ENCODE data around the gene SGPP2. TPM values are rescaled to one million over a fixed set of nuclear protein-coding genes. Genes with fewer than 3 reads are reported as not detected.

Gene SGPP2
- total RNA-seq, 2 donors from 2014 or later = 54.0 to 96.5 TPM

GRCh38 chr2:222391743-222392285 lies 32.5 kb upstream of the SGPP2 start:
- no peak overlapping the region for H3K27ac ChIP-seq
- no peak for TF ChIP-seq CTCF (IDR thresholded peaks at IDR 0.05)
- DNase-seq = no peak
- H3K4me3 ChIP-seq = no peak overlapping the region
- no peaks in the 10 kb centered on the region for H3K4me1 ChIP-seq
- H3K9me3 ChIP-seq = no peaks in the 10 kb centered on the region
- no peaks in the 10 kb centered on the region for H3K27me3 ChIP-seq
- intact Hi-C loops (cut with DNase I) = no loop called here
- H3K36me3 ChIP-seq = no peaks in the 10 kb centered on the region
- H3K9ac ChIP-seq (ENCODE audit: low read depth in 2 of 2, low read length in 2 of 2) = no peak overlapping the region

GRCh38 chr2:222393733-222394267 lies 30.5 kb upstream of the SGPP2 start:
- Histone ChIP-seq H3K4me1 (no peaks in the 10 kb centered on the region), H3K27ac (no peak overlapping the region), H3K36me3 (no peaks in the 10 kb centered on the region), H3K9ac (ENCODE audit: low read depth in 2 of 2, low read length in 2 of 2) (no peak overlapping the region), H3K27me3 (no peaks in the 10 kb centered on the region), H3K4me3 (no peak overlapping the region), H3K9me3 (no peaks in the 10 kb centered on the region)
- DNase-seq = no peak
- no peak for TF ChIP-seq CTCF (IDR thresholded peaks at IDR 0.05)
- intact Hi-C loops (cut with DNase I) = no loop called here

- DNase-seq = no peak
- intact Hi-C loops (cut with DNase I) = no loop called here
- Histone ChIP-seq H3K27me3 (no peaks in the 10 kb centered on the region), H3K4me1 (no peaks in the 10 kb centered on the region), H3K4me3 (no peak overlapping the region), H3K9ac (ENCODE audit: low read depth in 2 of 2, low read length in 2 of 2) (no peak overlapping the region), H3K36me3 (no peaks in the 10 kb centered on the region), H3K27ac (no peak overlapping the region), H3K9me3 (no peaks in the 10 kb centered on the region)
- no peak for TF ChIP-seq CTCF (IDR thresholded peaks at IDR 0.05)
Observed at GRCh38 chr2:222398446-222398885, 25.9 kb upstream of the SGPP2 start.

- no peak for DNase-seq
- Histone ChIP-seq H3K27ac (no peak overlapping the region), H3K9me3 (no peaks in the 10 kb centered on the region), H3K36me3 (no peaks in the 10 kb centered on the region), H3K4me3 (no peak overlapping the region), H3K27me3 (no peaks in the 10 kb centered on the region), H3K9ac (ENCODE audit: low read depth in 2 of 2, low read length in 2 of 2) (no peak overlapping the region), H3K4me1 (no peaks in the 10 kb centered on the region)
- intact Hi-C loops (cut with DNase I) = no loop called here
- no peak for TF ChIP-seq CTCF (IDR thresholded peaks at IDR 0.05)
Observed at GRCh38 chr2:222399038-222399783, 25.1 kb upstream of the SGPP2 start.

GRCh38 chr2:222404151-222404905 lies 20.0 kb upstream of the SGPP2 start:
- DNase-seq = no peak
- Histone ChIP-seq H3K4me1 (no peaks in the 10 kb centered on the region), H3K27ac (no peak overlapping the region), H3K9ac (ENCODE audit: low read depth in 2 of 2, low read length in 2 of 2) (no peak overlapping the region), H3K27me3 (no peaks in the 10 kb centered on the region), H3K4me3 (no peak overlapping the region), H3K36me3 (no peaks in the 10 kb centered on the region), H3K9me3 (no peaks in the 10 kb centered on the region)
- intact Hi-C loops (cut with DNase I) = no loop called here
- no peak for TF ChIP-seq CTCF (IDR thresholded peaks at IDR 0.05)
